H7 (cell line): ENCODE data around the gene HOXA3. TPM values are rescaled to one million over a fixed set of nuclear protein-coding genes. Genes with fewer than 3 reads are reported as not detected.

Experiments
- DNase-seq: peaks from one replicate; pipeline ENCODE4 v3.0.0; 2012
- H3K27me3 ChIP-seq: 2 replicates; pipeline ENCODE4 v1.6.0; 2011; ENCODE audit warnings: mild to moderate bottlenecking, low read length; ENCODE audit not compliant: control insufficient read depth, insufficient read depth
- H3K36me3 ChIP-seq: replicated peaks from 2 replicates; pipeline ENCODE4 v1.5.1; 2011; ENCODE audit warnings: low read length; ENCODE audit not compliant: control insufficient read depth, insufficient read depth
- H3K4me3 ChIP-seq: 2 replicates; pipeline ENCODE4 v1.5.1; 2011; ENCODE audit warnings: low read depth, mild to moderate bottlenecking, control low read depth, low read length, moderate library complexity; ENCODE audit not compliant: insufficient read depth
- total RNA-seq: library from RNA; depleted of rRNA; stranded (reverse); fragments of >200 nt; shearing (Covaris generic); gene quantifications from 2 replicates; pipeline ENCODE4 v1.2.3, GENCODE V29; 2014

HOXA3 gene
- total RNA-seq, 1 experiment from 2014 or later: not detected

GRCh38 chr7:27150568-27151340, 1.6 kb downstream of the HOXA3 start:
- Histone ChIP-seq H3K4me3 (no peak overlapping the region), H3K27me3 (peaks cover 100% of the 10 kb centered on the region), H3K36me3 (no peaks in the 10 kb centered on the region)
- DNase-seq: peak; percentile 97

GRCh38 chr7:27149842-27150567, 2.4 kb downstream of the HOXA3 start:
- Histone ChIP-seq H3K27me3 (peaks cover 100% of the 10 kb centered on the region), H3K36me3 (no peaks in the 10 kb centered on the region), H3K4me3 (no peak overlapping the region)
- DNase-seq: no peak

GRCh38 chr7:27148756-27149641, 3.4 kb downstream of the HOXA3 start:
- Histone ChIP-seq H3K27me3 (peaks cover 100% of the 10 kb centered on the region), H3K4me3 (no peak overlapping the region), H3K36me3 (no peaks in the 10 kb centered on the region)
- DNase-seq: peak; percentile 55

- peak; percentile 59 for DNase-seq
Measured at GRCh38 chr7:27148031-27148755, 4.2 kb downstream of the HOXA3 start.

GRCh38 chr7:27147199-27148030, 5.0 kb downstream of the HOXA3 start, which contains the start of gene HOXA6:
TSS of gene HOXA6 (minus strand) at chr7:27147774. CDS start at chr7:27147749, 25 bp downstream.
- no peaks in the 10 kb centered on the region for H3K36me3 ChIP-seq
- peaks cover 99% of the 10 kb centered on the region for H3K27me3 ChIP-seq
- no peak within 1 kb of the TSS; the same call in 1 of the 2 replicates for H3K4me3 ChIP-seq
- peak; percentile 81 for DNase-seq

More at GRCh38 chr7:27148031-27148755, 4.2 kb downstream of the HOXA3 start:
- Histone ChIP-seq H3K36me3 (no peaks in the 10 kb centered on the region), H3K4me3 (no peak overlapping the region; the same call in 1 of the 2 replicates), H3K27me3 (peaks cover 99% of the 10 kb centered on the region)

- Histone ChIP-seq H3K4me3 (no peak overlapping the region), H3K36me3 (no peaks in the 10 kb centered on the region), H3K27me3 (peaks cover 99% of the 10 kb centered on the region)
- peak; percentile 39 for DNase-seq
Measured at GRCh38 chr7:27146491-27147198, 5.7 kb downstream of the HOXA3 start.

GRCh38 chr7:27145914-27146412, 6.4 kb downstream of the HOXA3 start:
- DNase-seq: peak; percentile 45
- no peaks in the 10 kb centered on the region for H3K36me3 ChIP-seq
- no peak overlapping the region for H3K4me3 ChIP-seq
- H3K27me3 ChIP-seq: peaks cover 99% of the 10 kb centered on the region

- no peak overlapping the region for H3K4me3 ChIP-seq
- H3K27me3 ChIP-seq: peaks cover 99% of the 10 kb centered on the region
Measured at GRCh38 chr7:27145165-27145913, 7.0 kb downstream of the HOXA3 start.

GRCh38 chr7:27144781-27145164, 7.6 kb downstream of the HOXA3 start:
- peaks cover 99% of the 10 kb centered on the region for H3K27me3 ChIP-seq
- no peaks in the 10 kb centered on the region for H3K36me3 ChIP-seq
- peak; percentile 76 for DNase-seq
- H3K4me3 ChIP-seq: no peak overlapping the region

More at GRCh38 chr7:27145165-27145913, 7.0 kb downstream of the HOXA3 start:
- H3K36me3 ChIP-seq: no peaks in the 10 kb centered on the region
- peak; percentile 66 for DNase-seq

- Histone ChIP-seq H3K27me3 (peaks cover 99% of the 10 kb centered on the region), H3K36me3 (no peaks in the 10 kb centered on the region), H3K4me3 (no peak overlapping the region)
- no peak for DNase-seq
Measured at GRCh38 chr7:27143950-27144780, 8.2 kb downstream of the HOXA3 start.
